ENCODE measurements around the gene ARHGAP12. TPM values are rescaled to one million over a fixed set of nuclear protein-coding genes. Genes with fewer than 3 reads are reported as not detected.

The ARHGAP12 gene
- total RNA-seq, 3 donors from 2014 or later = 40.0 to 102 (median 60.0) TPM

- H3K4me1 ChIP-seq = peaks cover 0 to 6% of the 10 kb centered on the region in 2 donors
- no peaks in the 10 kb centered on the region for H3K9me3 ChIP-seq
- H3K4me3 ChIP-seq = no peak overlapping the region
- no peaks in the 10 kb centered on the region for H3K36me3 ChIP-seq
- TF ChIP-seq POLR2AphosphoS5 (IDR thresholded peaks at IDR 0.05) = no peak
- TF ChIP-seq POLR2A (IDR thresholded peaks at IDR 0.05) = no peak
- TF ChIP-seq CTCF (IDR thresholded peaks at IDR 0.05) = no peak
- no peak for DNase-seq (ENCODE audit: low spot score in 2 of 2)
- H3K27ac ChIP-seq = peak overlapping the region in 1 of 2 donors; percentile 19
- intact Hi-C loops (cut with DNase I; ENCODE audit: low total_unique reads) = no loop called here
- no peaks in the 10 kb centered on the region for H3K27me3 ChIP-seq
Measured at GRCh38 chr10:31866118-31866670, 62.4 kb downstream of the ARHGAP12 start.

- H3K27ac ChIP-seq = peak overlapping the region in 1 of 2 donors; percentile 26
- no peaks in the 10 kb centered on the region for H3K27me3 ChIP-seq
- no peaks in the 10 kb centered on the region for H3K9me3 ChIP-seq
- TF ChIP-seq POLR2A (IDR thresholded peaks at IDR 0.05) = no peak
- no peak for TF ChIP-seq CTCF (IDR thresholded peaks at IDR 0.05)
- TF ChIP-seq POLR2AphosphoS5 (IDR thresholded peaks at IDR 0.05) = no peak
- H3K36me3 ChIP-seq = no peaks in the 10 kb centered on the region
- peak overlapping the region in 1 of 3 donors; percentile 3 for H3K4me3 ChIP-seq
- intact Hi-C loops (cut with DNase I; ENCODE audit: low total_unique reads) = no loop called here
- peaks cover 0 to 6% of the 10 kb centered on the region in 2 donors for H3K4me1 ChIP-seq
- DNase-seq (ENCODE audit: low spot score in 2 of 2) = no peak
Measured at GRCh38 chr10:31864834-31865518, 63.7 kb downstream of the ARHGAP12 start.

GRCh38 chr10:31855033-31855432, 73.6 kb downstream of the ARHGAP12 start:
- Histone ChIP-seq H3K27me3 (no peaks in the 10 kb centered on the region), H3K36me3 (no peaks in the 10 kb centered on the region), H3K9me3 (no peaks in the 10 kb centered on the region), H3K4me1 (no peaks in the 10 kb centered on the region), H3K4me3 (no peak overlapping the region), H3K27ac (no peak overlapping the region)
- DNase-seq (ENCODE audit: low spot score in 2 of 2) = no peak
- intact Hi-C loops (cut with DNase I; ENCODE audit: low total_unique reads) = no loop called here
- TF ChIP-seq POLR2AphosphoS5 (IDR thresholded peaks at IDR 0.05) (no peak), CTCF (IDR thresholded peaks at IDR 0.05) (no peak), POLR2A (IDR thresholded peaks at IDR 0.05) (no peak)

GRCh38 chr10:31853629-31854028, 75.0 kb downstream of the ARHGAP12 start:
- TF ChIP-seq POLR2AphosphoS5 (IDR thresholded peaks at IDR 0.05) (no peak), POLR2A (IDR thresholded peaks at IDR 0.05) (no peak), CTCF (IDR thresholded peaks at IDR 0.05) (no peak)
- no peak for DNase-seq (ENCODE audit: low spot score in 2 of 2)
- no peaks in the 10 kb centered on the region for H3K9me3 ChIP-seq
- H3K4me3 ChIP-seq = no peak overlapping the region
- no peaks in the 10 kb centered on the region for H3K27me3 ChIP-seq
- no peaks in the 10 kb centered on the region for H3K36me3 ChIP-seq
- no peaks in the 10 kb centered on the region for H3K4me1 ChIP-seq
- intact Hi-C loops (cut with DNase I; ENCODE audit: low total_unique reads) = no loop called here
- H3K27ac ChIP-seq = no peak overlapping the region

GRCh38 chr10:31851216-31851615, 77.4 kb downstream of the ARHGAP12 start:
- intact Hi-C loops (cut with DNase I; ENCODE audit: low total_unique reads) = no loop called here
- no peaks in the 10 kb centered on the region for H3K36me3 ChIP-seq
- H3K4me3 ChIP-seq = no peak overlapping the region
- H3K9me3 ChIP-seq = no peaks in the 10 kb centered on the region
- H3K27ac ChIP-seq = no peak overlapping the region
- H3K27me3 ChIP-seq = no peaks in the 10 kb centered on the region
- no peaks in the 10 kb centered on the region for H3K4me1 ChIP-seq
- DNase-seq (ENCODE audit: low spot score in 2 of 2) = no peak
- no peak for TF ChIP-seq CTCF (IDR thresholded peaks at IDR 0.05)
- no peak for TF ChIP-seq POLR2AphosphoS5 (IDR thresholded peaks at IDR 0.05)
- TF ChIP-seq POLR2A (IDR thresholded peaks at IDR 0.05) = no peak
